Activated naive CD4-positive, alpha-beta T cell treated with anti-CD3 and anti-CD28 coated beads, Interleukin-2, amount 10 ng/mL, durations not matched to agents 7 days and 5 days (primary cell): ENCODE results near the gene POU2F1.
"Not testable (repeated sequence)": the region's sequence is repeated elsewhere in the genome, so short reads cannot be mapped to it uniquely, and the experiment has no call there.

Experiments used
- CTCF ChIA-PET: fragments of 350-600 bp; sonication (Branson Sonifier 250); formaldehyde crosslinking; loops from one replicate; lab custom pipeline; 2021; ENCODE audit warnings: antibody characterized with exemption; lab: Charles Lee
- DNase-seq: peaks from one replicate; pipeline ENCODE4 v3.0.0-alpha.2; 2020
- H3K27ac Mint-ChIP-seq: one replicate; pipeline ENCODE4 v1.8.0; 2021; ENCODE audit warnings: mild to moderate bottlenecking, moderate library complexity, mixed read lengths
- H3K27me3 Mint-ChIP-seq: one replicate; pipeline ENCODE4 v1.8.0; 2021; ENCODE audit warnings: mild to moderate bottlenecking, mixed read lengths
- H3K36me3 Mint-ChIP-seq: one replicate; pipeline ENCODE4 v1.8.0; 2021; ENCODE audit warnings: mixed read lengths
- H3K4me1 Mint-ChIP-seq: one replicate; pipeline ENCODE4 v1.8.0; 2021; ENCODE audit warnings: mixed read lengths
- H3K4me3 Mint-ChIP-seq: one replicate; pipeline ENCODE4 v1.8.0; 2021; ENCODE audit warnings: mild to moderate bottlenecking, moderate library complexity, mixed read lengths
- H3K9me3 Mint-ChIP-seq: one replicate; pipeline ENCODE4 v1.8.0; 2021; ENCODE audit warnings: mixed read lengths

POU2F1 gene

GRCh38 chr1:167310732-167311131 lies 90.0 kb downstream of the POU2F1 start:
- DNase-seq: no peak
- peaks cover 2% of the 10 kb centered on the region for H3K9me3 Mint-ChIP-seq
- H3K36me3 Mint-ChIP-seq: peaks cover 1% of the 10 kb centered on the region
- CTCF ChIA-PET: interaction anchor here (1.5 kb wide), 1 partner anchor 245 kb away, joined by 3 read pairs; no protein-coding TSS in a partner anchor
- peaks cover 4% of the 10 kb centered on the region for H3K27me3 Mint-ChIP-seq
- H3K4me1 Mint-ChIP-seq: peaks cover 13% of the 10 kb centered on the region
- no peak overlapping the region for H3K27ac Mint-ChIP-seq
- no peak overlapping the region for H3K4me3 Mint-ChIP-seq

- Mint-ChIP-seq H3K27me3 (peaks cover 4% of the 10 kb centered on the region), H3K4me1 (peaks cover 12% of the 10 kb centered on the region), H3K9me3 (peaks cover 17% of the 10 kb centered on the region), H3K4me3 (no peak overlapping the region), H3K27ac (no peak overlapping the region), H3K36me3 (peaks cover 17% of the 10 kb centered on the region)
- no peak for DNase-seq
- CTCF ChIA-PET: no interaction called here
Observed at GRCh38 chr1:167312871-167313270, 92.2 kb downstream of the POU2F1 start.

- Mint-ChIP-seq H3K27ac (no peak overlapping the region), H3K9me3 (peaks cover 33% of the 10 kb centered on the region), H3K4me3 (no peak overlapping the region), H3K4me1 (peaks cover 12% of the 10 kb centered on the region), H3K36me3 (peaks cover 32% of the 10 kb centered on the region), H3K27me3 (no peaks in the 10 kb centered on the region)
- DNase-seq: no peak
- CTCF ChIA-PET: no interaction called here
Observed at GRCh38 chr1:167314671-167315070, 94.0 kb downstream of the POU2F1 start.

- H3K36me3 Mint-ChIP-seq: peaks cover 45% of the 10 kb centered on the region
- H3K4me3 Mint-ChIP-seq: no peak overlapping the region
- no peak for DNase-seq
- H3K27ac Mint-ChIP-seq: no peak overlapping the region
- CTCF ChIA-PET: no interaction called here
- no peaks in the 10 kb centered on the region for H3K27me3 Mint-ChIP-seq
- H3K4me1 Mint-ChIP-seq: peaks cover 12% of the 10 kb centered on the region
- peaks cover 60% of the 10 kb centered on the region for H3K9me3 Mint-ChIP-seq
Observed at GRCh38 chr1:167317463-167317862, 96.8 kb downstream of the POU2F1 start.

- H3K27me3 Mint-ChIP-seq, DNase-seq, H3K4me3 Mint-ChIP-seq, H3K27ac Mint-ChIP-seq, H3K4me1 Mint-ChIP-seq, CTCF ChIA-PET: not testable (repeated sequence)
- Mint-ChIP-seq H3K9me3 (peaks cover 71% of the 10 kb centered on the region), H3K36me3 (peaks cover 59% of the 10 kb centered on the region)
Observed at GRCh38 chr1:167319206-167319605, 98.5 kb downstream of the POU2F1 start.

- CTCF ChIA-PET: no interaction called here
- Mint-ChIP-seq H3K4me1 (peaks cover 2% of the 10 kb centered on the region), H3K27ac (no peak overlapping the region), H3K4me3 (no peak overlapping the region), H3K9me3 (peaks cover 63% of the 10 kb centered on the region), H3K27me3 (no peaks in the 10 kb centered on the region), H3K36me3 (peaks cover 56% of the 10 kb centered on the region)
- no peak for DNase-seq
Observed at GRCh38 chr1:167322483-167322882, 101.8 kb downstream of the POU2F1 start.

- Mint-ChIP-seq H3K27ac (no peak overlapping the region), H3K9me3 (peaks cover 39% of the 10 kb centered on the region), H3K36me3 (peaks cover 38% of the 10 kb centered on the region), H3K4me1 (no peaks in the 10 kb centered on the region), H3K27me3 (no peaks in the 10 kb centered on the region), H3K4me3 (no peak overlapping the region)
- CTCF ChIA-PET: no interaction called here
- no peak for DNase-seq
Observed at GRCh38 chr1:167325151-167325550, 104.5 kb downstream of the POU2F1 start.

- Mint-ChIP-seq H3K4me1 (peaks cover 6% of the 10 kb centered on the region), H3K27ac (no peak overlapping the region), H3K4me3 (no peak overlapping the region), H3K36me3 (peaks cover 22% of the 10 kb centered on the region), H3K27me3 (no peaks in the 10 kb centered on the region), H3K9me3 (peaks cover 7% of the 10 kb centered on the region)
- no peak for DNase-seq
- CTCF ChIA-PET: no interaction called here
Observed at GRCh38 chr1:167328306-167328815, 107.7 kb downstream of the POU2F1 start.

GRCh38 chr1:167328816-167329483 lies 108.3 kb downstream of the POU2F1 start:
- CTCF ChIA-PET: no interaction called here
- peaks cover 22% of the 10 kb centered on the region for H3K36me3 Mint-ChIP-seq
- H3K27ac Mint-ChIP-seq: no peak overlapping the region
- DNase-seq: no peak
- peaks cover 6% of the 10 kb centered on the region for H3K9me3 Mint-ChIP-seq
- H3K4me1 Mint-ChIP-seq: peaks cover 10% of the 10 kb centered on the region
- H3K4me3 Mint-ChIP-seq: no peak overlapping the region
- no peaks in the 10 kb centered on the region for H3K27me3 Mint-ChIP-seq

GRCh38 chr1:167330601-167331293 lies 110.1 kb downstream of the POU2F1 start:
- CTCF ChIA-PET: interaction anchor here (1.3 kb wide), 1 partner anchor 12 kb away, joined by 3 read pairs; no protein-coding TSS in a partner anchor
- H3K4me1 Mint-ChIP-seq: peaks cover 10% of the 10 kb centered on the region
- no peaks in the 10 kb centered on the region for H3K27me3 Mint-ChIP-seq
- DNase-seq: no peak
- no peak overlapping the region for H3K27ac Mint-ChIP-seq
- no peaks in the 10 kb centered on the region for H3K9me3 Mint-ChIP-seq
- H3K4me3 Mint-ChIP-seq: no peak overlapping the region
- peaks cover 19% of the 10 kb centered on the region for H3K36me3 Mint-ChIP-seq

GRCh38 chr1:167331650-167332049 lies 111.0 kb downstream of the POU2F1 start:
- H3K4me1 Mint-ChIP-seq: peaks cover 10% of the 10 kb centered on the region
- H3K9me3 Mint-ChIP-seq: no peaks in the 10 kb centered on the region

GRCh38 chr1:167332503-167332902 lies 111.8 kb downstream of the POU2F1 start:
- Mint-ChIP-seq H3K27me3 (no peaks in the 10 kb centered on the region), H3K4me1 (peaks cover 10% of the 10 kb centered on the region), H3K36me3 (peaks cover 22% of the 10 kb centered on the region), H3K27ac (no peak overlapping the region), H3K9me3 (no peaks in the 10 kb centered on the region), H3K4me3 (no peak overlapping the region)
- DNase-seq: no peak
- CTCF ChIA-PET: no interaction called here

More at GRCh38 chr1:167331650-167332049, 111.0 kb downstream of the POU2F1 start:
- Mint-ChIP-seq H3K36me3 (peaks cover 18% of the 10 kb centered on the region), H3K27ac (no peak overlapping the region), H3K27me3 (no peaks in the 10 kb centered on the region), H3K4me3 (no peak overlapping the region)
- CTCF ChIA-PET: no interaction called here
- DNase-seq: no peak

- Mint-ChIP-seq H3K36me3 (peaks cover 24% of the 10 kb centered on the region), H3K4me3 (no peak overlapping the region), H3K4me1 (peaks cover 10% of the 10 kb centered on the region), H3K27me3 (no peaks in the 10 kb centered on the region), H3K9me3 (no peaks in the 10 kb centered on the region), H3K27ac (no peak overlapping the region)
- DNase-seq: no peak
- CTCF ChIA-PET: no interaction called here
Observed at GRCh38 chr1:167333124-167333523, 112.4 kb downstream of the POU2F1 start.

- CTCF ChIA-PET: no interaction called here
- H3K9me3 Mint-ChIP-seq: no peaks in the 10 kb centered on the region
- no peak overlapping the region for H3K4me3 Mint-ChIP-seq
- H3K27ac Mint-ChIP-seq: no peak overlapping the region
- peaks cover 10% of the 10 kb centered on the region for H3K4me1 Mint-ChIP-seq
- peaks cover 24% of the 10 kb centered on the region for H3K36me3 Mint-ChIP-seq
- H3K27me3 Mint-ChIP-seq: no peaks in the 10 kb centered on the region
- DNase-seq: no peak
Observed at GRCh38 chr1:167333703-167334102, 113.0 kb downstream of the POU2F1 start.

GRCh38 chr1:167339405-167339804 lies 118.7 kb downstream of the POU2F1 start:
- CTCF ChIA-PET: no interaction called here
- H3K9me3 Mint-ChIP-seq: no peaks in the 10 kb centered on the region

More at GRCh38 chr1:167339405-167339804, 118.7 kb downstream of the POU2F1 start:
- H3K27me3 Mint-ChIP-seq: no peaks in the 10 kb centered on the region
- no peak overlapping the region for H3K27ac Mint-ChIP-seq
- peaks cover 20% of the 10 kb centered on the region for H3K36me3 Mint-ChIP-seq
- no peak overlapping the region for H3K4me3 Mint-ChIP-seq
- no peak for DNase-seq
- H3K4me1 Mint-ChIP-seq: peaks cover 3% of the 10 kb centered on the region
